Testis (tissue), 2 donors: ENCODE measurements around the gene FIBIN.

Experiments
- CTCF ChIP-seq, 3 experiments: fragments of 450-650 bp in 2 of 3; fragments of 200-600 bp in 1 of 3; sonication (generic) in 1 of 3; IDR thresholded peaks; one replicate each; pipeline ENCODE4 v1.5.1; 2016 to 2019; ENCODE audit warnings: antibody characterized with exemption in 3 of 3, mild to moderate bottlenecking in 2 of 3, moderate library complexity in 1 of 3
- POLR2A ChIP-seq: fragments of 450-650 bp; IDR thresholded peaks from one replicate; pipeline ENCODE4 v1.6.1; 2017; ENCODE audit warnings: antibody characterized with exemption, mild to moderate bottlenecking, moderate library complexity

DNA sequence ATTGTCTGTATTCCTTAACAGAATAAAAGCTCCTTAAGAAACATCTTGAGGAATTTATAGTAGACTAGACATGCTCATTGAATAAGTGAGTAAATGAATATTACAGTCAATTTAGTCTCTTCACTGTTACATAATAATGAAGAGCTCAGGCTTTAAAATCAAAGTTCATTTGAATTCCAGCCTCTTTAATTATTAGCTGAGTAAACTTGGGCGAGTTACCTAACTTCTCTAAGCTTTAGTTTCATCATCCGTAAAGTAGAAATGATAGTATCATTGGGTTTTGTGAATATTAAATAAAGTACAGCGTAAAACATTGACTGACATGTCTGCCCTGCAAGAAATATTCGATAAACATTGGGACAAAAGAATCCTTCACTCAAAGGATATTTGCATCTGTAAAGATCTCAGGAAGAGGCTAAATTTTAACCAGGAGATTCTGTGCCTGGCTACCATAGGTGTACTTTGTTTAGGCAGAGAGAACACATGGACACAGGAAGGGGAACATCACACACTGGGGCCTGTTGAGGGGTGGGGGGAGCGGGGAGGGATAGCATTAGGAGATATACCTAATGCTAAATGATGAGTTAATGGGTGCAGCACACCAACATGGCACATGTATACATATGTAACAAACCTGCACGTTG lies 31.5 kb downstream of the FIBIN start:
- TF ChIP-seq CTCF (IDR thresholded peaks at IDR 0.05) (no peak), POLR2A (no peak)
